HG02981 (cell line): ENCODE results near the gene ZBTB7A.

Experiments
- ATAC-seq: cut with Tn5 transposase; IDR thresholded peaks from one replicate; pipeline ENCODE4 v1.9.1; 2021; ENCODE audit warnings: mild to moderate bottlenecking, moderate library complexity; ENCODE audit not compliant: unreplicated experiment

The ZBTB7A gene

GRCh38 chr19:4094761-4095487 is 28.2 kb upstream of the ZBTB7A start:
- ATAC-seq, result no peak

DNA sequence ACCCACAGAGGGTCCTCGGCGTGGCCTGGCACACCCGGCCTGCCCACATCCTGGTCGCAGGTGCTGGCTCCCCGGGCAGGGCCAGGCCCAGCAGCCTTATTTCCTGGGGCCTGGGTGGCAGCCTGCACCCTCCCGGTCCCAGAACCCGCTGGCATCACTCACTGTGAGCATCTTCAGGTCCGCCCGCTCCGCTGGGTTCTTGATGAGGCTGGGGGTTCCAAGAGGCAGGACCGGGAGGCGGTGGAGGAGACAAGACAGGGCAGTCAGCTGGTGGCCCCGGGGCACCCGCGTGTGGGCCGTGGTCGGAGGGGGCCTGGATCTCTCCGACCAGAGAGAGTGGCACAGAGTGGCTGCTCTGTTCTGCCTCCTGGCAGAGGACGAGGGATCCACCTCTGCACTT is 27.6 kb upstream of the ZBTB7A start:
- ATAC-seq, result no peak

GRCh38 chr19:4093643-4094175 is 27.0 kb upstream of the ZBTB7A start:
- no peak for ATAC-seq

- ATAC-seq, result no peak
These were observed 23.9 kb upstream of the ZBTB7A start for GRCh38 chr19:4090356-4091220.

DNA sequence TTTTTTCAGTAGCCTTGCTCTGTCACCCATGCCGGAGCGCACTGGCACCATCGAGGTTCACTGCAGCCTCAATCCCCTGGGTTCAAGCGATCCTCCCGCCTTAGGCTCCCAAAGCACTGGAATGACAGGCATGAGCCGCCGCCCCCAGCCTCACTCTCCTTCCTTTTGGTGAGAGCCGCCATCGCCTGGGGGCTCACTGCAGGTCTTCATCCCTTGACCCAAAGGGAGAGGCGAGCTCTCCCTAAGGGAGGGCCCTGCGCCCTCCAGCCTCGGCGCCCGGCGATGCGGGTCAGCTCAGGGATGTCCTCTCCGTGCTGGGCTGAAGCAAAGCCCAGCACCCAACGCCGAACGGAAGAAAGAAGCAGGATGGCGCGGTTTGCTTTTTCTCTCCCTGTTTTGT is 23.2 kb upstream of the ZBTB7A start:
- no peak for ATAC-seq

DNA sequence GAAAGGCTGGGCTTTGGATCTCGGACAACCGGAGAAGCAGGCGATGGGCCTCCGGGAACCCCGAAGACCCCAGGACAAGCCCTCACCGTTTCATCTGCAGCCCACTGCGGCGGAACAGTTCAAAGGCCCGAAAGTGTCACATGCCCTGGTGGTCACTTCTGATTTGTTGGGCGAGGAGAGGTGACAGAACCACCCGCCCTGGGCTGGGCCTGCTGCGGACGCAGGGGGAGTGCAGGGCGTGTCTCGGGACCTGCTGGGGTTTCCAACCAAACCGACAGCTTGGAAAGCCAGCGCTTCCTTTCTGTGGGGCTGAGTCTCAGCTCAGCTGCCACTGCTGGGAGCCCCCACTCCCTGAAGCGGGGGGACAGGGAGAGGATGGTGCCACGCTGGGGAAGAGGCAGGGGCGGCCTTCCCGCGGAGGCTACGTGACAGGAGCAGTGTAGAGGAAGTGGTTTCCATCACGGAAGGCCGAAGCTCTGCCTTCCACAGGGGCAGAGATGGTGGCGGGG is 22.8 kb upstream of the ZBTB7A start:
- ATAC-seq, result peak; percentile 70

GRCh38 chr19:4088975-4089374 is 22.3 kb upstream of the ZBTB7A start:
- ATAC-seq, result peak; percentile 25

DNA sequence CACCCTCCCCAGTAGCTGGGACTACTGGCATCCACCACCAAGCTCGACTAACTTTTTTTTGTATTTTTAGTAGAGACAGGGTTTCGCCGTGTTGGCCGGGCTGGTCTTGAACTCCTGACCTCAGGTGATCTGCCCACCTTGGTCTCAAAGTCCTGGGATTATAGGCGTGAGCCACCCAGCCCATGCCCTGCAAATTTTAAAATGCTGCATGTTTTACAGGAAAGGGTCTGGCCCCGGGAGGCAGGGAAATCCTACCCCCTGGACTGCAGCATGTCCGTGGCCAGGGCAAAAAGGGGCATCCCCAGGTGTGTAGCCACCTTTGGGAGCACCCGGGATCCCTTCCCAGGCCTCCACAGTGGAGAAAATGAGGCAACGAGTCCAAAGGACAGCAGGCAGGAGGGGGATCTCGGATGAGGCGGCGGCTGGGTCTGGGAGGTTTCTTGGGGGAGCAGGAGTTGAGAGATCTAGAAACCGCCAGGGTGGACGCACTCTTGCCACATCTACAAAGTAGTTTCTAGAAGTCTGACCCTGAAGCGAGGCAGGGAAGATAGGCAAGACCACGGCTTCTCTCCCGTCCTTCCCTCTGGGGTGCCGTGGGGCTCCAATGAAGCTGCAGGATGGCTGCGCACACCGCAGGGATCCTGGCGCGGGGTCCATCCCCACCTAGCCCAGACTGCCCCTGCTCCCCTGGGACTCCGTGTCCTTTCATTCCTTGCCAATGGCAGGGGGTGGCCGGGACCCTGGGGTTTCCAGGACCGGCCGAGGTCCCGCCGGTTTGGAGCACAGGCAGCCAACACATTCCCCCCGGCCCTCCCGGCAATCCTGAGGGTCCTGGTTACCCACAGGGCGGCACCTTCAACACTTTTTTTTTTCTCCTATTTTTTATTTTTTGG is 21.3 kb upstream of the ZBTB7A start:
- ATAC-seq, result no peak

- no peak for ATAC-seq
These were observed 19.7 kb upstream of the ZBTB7A start for GRCh38 chr19:4086411-4086867.

GRCh38 chr19:4084547-4084877 is 17.8 kb upstream of the ZBTB7A start:
- no peak for ATAC-seq

DNA sequence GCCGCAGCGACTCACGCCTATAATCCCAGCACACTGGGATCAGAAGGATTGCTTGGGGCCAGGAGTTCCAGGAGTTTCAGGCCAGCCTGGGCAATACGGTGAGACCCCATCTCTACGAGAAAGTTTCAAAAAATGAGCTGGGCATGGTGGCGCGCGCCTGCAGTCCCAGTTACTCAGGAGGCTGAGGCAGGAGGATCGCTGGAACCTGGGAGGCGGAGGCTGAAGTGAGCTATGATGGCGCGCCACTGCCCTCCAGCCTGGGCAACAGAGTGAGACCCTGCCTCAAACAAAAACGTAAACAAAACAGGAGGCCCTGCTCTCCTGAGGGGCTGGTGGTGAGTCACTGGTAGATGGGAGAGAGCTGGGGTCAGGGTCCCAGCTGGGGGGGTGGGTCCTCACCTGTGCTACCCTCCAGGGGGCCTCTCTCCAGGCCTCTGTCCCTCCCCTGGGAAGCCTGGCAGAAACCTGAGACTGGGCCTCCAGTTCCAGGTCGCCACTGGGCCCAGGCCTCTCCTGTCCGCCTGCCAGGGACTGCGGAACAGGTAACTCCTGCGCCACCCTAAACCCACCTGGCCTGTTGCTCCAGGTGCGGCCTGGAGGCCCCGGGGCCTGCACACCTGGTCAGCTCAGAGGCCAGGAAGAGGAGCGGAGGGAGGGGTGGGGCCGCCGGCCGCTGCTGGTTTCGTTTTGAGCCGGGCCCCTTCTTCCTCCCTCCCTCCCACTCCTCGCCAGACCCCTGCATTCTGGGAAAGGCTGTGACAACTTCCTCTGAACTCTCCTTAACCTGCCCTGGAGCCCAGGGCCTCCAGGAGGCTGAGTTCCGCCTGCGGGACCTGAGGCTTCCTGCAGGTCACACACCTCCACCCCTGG is 17.2 kb upstream of the ZBTB7A start:
- no peak for ATAC-seq

GRCh38 chr19:4082172-4082571 is 15.5 kb upstream of the ZBTB7A start:
- no peak for ATAC-seq

DNA sequence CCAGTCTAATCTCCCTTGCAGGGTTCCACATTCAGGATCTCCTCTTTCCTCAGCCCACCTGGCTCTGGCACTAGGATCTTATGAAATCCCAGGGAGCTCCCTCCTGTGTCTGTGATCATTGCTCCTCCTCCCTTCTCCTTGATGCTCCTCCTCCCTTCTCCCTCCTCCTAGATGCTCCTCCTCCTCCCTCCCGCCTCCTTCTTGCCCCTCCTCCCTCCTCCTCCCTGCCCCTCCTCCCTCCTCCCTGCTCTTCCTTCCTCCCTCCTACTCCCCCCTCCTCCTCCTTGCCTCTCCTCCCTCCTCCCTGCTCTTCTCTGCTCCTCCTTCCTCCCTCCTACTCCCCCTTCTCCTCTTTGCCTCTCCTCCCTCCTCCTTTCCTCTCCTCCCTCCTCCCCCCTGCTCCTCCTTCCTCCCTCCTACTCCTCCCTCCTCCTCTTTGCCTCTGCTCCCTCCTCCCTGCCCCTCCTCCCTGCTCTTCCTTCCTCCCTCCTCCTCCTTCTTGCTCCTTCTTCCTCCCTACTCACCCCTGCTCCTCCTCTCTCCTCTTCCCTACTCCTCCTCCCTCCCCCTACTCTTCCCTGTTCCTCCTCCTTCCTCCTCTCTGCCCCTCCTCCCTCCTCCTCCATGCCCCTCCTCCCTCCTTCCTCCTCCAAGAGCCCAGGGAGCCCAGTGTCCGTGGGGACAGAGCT is 14.9 kb upstream of the ZBTB7A start:
- ATAC-seq, result no peak

DNA sequence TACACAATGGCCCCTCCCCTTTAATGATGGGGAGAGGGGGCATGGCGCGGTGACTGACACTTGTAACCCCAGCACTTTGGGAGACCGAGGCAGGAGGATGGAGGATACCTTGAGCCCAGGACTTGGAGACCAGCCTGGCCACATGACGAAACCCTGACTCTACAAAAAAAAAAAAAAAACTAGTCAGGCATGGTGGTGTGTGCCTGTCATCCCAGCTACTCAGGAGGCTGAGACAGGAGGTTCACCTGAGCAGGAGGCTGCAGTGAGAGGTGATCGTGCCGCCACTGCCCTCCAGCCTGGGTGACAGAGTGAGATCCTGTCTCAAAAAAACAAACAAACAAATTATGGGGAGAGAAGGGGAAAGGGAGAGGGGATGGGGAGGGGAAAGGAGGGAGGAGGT is 13.8 kb upstream of the ZBTB7A start:
- no peak for ATAC-seq

DNA sequence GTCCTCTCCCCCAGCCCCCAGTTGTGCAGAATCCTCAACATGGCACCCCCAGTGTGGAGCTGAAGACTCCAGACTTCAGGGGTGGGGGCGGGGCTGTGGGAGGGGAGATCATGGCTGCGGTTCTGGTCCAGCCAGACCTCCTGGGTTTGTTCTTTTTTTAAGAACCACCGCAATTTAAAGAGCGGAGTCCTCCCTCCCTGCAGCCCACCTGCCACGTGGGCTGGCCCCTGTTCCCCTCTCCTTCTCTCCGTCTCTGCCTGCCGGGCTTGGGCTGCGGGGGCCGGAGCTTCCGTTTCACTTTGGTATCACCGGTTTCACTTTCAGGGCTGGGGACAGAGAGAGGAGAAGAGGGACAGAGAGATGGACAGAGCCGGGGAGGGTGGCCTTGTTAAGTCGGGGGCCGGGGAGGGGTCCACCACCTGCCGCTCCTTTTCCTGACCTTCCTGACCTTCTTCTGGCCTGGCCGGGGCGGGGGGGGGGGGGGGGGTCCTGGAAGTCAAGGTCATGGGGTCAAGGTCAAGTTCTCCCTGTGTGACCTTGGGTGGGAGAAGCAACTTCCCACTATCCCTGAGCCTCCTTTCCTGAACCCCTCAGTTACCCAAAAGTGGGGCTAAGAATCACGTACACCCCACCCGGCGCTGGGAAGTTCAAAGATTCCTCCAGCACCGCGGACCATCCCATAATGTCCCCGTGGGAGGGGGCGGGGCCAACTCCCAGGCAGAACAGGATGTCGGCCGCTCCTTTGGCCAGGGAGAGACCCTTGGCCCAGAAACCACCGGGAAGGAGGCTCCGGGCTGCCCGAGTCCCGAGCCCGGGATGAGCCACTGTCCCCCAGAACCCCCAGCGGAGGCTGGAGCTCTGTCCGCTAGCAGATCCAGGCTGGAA is 11.3 kb upstream of the ZBTB7A start:
- no peak for ATAC-seq

DNA sequence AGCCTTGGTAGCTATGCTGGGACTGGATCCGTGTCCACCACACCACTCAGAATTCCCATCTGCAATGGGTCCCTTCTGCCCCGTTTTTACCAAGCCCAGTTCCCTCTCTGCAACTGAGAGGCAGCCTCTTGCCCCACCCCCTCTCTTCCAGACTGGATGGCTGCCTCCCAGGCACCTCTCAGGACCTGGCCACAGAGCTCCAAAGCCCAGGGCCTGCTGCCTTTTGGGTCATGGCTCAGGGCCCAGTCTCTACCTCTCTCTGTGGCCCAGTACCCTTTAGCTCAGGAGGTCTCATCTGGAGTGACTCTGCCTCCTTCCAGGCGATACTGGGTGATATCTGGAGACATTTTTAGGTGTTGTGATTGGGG is 10.3 kb upstream of the ZBTB7A start:
- ATAC-seq, result no peak

GRCh38 chr19:4075373-4075772 is 8.7 kb upstream of the ZBTB7A start:
- no peak for ATAC-seq

- no peak for ATAC-seq
These were observed 4.9 kb upstream of the ZBTB7A start for GRCh38 chr19:4071610-4072009.
